Activated T-cell treated with anti-CD3 and anti-CD28 coated beads for 4 hours (primary cell): ENCODE results near the gene MYBBP1A.

ENCODE experiments used
- DNase-seq: peaks from one replicate; pipeline ENCODE4 v3.0.0-alpha.2; 2020

Gene MYBBP1A

DNA sequence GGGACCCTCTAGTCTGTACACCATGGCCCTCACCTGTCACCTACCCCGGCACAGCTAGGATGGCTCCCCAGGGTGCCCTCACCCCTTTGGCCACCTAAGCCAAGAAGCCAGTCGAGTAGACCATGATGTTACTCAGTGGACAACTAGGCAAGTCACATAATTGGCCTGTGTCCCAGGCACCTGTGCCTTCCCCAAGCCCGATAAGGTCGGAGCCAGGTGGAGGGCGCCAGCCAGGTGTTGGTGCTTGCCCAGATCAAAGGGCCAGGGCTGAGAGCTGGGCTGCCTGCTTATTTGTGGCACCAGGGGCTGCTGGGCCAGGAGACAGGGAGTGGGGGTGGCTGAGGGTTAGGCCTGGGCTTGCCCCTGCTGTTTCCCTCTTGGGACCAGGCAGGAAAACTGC lies 39.7 kb downstream of the MYBBP1A start:
- no peak for DNase-seq

DNA sequence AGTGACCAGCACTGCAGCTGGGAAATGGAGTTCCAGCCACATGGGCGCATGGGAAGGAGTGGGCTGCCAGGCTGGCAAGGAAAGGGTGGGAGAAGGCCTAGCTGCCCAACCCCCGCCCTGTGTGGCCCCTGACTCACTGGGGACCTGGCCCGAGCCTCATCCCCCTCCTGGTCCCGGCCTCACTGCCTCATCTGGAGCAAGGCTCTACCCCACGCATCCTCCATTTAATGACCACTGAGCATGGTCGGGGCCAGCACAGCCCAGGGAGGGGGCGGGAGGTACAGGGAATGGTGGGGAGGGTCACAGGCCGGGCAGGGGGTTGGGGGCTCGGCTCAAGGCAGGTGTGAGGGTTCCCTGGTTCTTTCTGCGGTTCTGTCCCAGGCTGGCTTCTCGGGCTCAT lies 40.4 kb downstream of the MYBBP1A start:
- no peak for DNase-seq

DNA sequence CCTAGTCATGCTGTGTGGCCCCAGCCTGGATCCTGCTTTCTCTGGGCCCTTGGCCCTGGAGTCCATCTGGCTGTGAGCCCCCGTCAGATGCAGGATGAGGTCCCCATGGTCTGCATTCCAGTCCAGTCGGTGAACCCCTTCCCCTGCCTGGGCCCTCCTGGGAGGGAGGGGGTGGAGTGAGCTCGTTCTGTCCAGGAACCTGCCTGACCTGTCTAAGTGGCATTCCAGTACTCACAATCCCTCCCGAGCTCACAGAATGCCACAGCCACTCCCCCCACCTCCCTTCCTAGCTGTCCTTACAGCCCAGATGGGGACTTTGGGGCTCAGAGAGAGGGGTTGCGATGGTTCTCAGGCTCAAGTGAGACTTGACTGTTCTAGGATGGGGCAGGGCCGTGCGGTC lies 41.0 kb downstream of the MYBBP1A start:
- DNase-seq = no peak

DNA sequence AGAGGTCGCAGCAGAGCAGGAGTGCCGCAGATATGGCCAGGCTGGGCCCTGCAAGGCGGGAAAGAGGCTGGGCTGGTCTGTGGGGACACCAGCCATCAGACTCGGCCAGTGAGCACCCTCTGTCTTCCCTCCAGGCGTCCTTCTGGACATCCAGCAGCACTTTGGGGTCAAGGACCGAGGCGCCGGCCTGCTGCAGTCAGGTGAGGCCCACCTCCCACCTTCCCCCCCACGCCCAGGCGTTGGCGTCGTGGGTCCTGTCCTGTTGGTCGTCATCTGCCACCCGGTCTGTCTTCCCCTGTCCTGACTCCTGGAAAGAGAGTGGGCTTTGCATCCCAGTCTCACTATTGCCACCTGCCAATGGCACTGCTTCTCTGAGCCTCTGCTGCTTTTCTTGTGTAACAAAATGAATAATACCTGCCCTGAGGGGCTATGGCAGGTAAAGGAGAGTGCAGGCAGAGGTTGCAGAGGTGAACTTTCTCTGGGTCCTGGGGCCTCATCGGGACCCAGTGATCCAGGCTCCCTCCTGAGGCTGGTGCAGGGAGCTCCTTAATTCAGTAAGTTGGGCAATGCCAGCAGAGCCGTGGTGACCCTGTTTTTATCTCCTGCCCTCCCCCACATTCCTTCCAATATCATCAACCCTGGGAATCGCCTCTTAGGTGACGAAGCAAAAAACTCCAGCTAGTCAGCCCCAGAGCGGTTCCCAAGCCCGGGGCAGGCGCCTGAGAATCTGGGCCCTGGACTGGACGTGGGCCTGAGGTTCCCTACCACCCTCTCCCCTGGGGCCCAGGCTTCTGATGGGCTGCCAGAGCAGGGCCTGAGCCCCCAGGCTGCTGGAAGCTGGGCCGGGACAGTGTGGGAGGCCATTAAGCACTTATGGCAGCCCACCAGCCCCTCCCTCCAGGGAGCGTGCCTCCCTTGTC lies 41.8 kb downstream of the MYBBP1A start:
- DNase-seq = no peak

DNA sequence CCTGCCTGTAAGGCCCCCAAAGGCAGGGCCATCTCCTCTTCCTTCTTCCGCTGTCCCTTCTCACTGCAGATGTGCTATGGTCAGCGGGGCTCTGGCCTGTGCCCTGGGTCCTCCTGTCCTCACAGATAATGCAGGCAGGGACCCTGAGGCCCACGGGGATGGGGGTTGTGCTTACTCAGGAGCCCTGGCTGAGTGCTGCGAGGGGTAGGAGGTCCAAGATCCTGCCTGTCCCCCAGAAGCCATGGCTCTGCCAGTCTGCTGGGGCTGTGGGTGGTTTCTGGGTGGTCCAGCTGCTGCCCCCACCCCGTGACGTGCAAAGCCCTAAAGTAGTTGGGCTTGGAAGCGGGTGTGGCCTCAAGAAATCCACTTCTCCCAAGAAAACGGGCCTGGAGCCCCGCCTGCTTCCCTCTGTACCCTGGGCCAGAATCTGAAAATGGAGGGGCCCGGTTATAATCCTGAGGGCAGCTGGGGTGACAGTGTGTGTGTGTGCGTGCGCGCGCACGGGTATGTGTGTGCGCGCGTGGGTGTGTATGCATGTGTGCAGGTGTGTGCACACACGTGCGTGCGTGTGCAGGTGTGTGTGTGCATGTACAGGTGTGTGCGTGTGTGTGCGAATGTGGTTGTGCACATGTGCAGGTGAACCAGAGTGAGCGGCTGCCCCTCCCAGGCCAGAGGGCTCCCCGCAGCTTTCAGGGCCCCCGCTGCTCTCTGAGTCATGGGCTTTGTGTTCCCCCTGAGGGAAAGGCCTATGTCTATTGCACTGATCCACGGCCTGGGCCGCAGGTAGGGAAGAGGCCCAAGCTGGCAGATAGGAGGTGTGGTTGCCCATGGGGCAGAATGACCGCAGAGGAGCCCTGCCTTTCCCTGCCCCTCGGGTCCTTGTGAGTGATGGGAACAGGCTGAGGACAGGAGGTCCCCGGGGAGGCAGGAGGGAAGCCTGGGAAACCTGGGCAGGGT lies 42.8 kb downstream of the MYBBP1A start:
- DNase-seq = no peak

DNA sequence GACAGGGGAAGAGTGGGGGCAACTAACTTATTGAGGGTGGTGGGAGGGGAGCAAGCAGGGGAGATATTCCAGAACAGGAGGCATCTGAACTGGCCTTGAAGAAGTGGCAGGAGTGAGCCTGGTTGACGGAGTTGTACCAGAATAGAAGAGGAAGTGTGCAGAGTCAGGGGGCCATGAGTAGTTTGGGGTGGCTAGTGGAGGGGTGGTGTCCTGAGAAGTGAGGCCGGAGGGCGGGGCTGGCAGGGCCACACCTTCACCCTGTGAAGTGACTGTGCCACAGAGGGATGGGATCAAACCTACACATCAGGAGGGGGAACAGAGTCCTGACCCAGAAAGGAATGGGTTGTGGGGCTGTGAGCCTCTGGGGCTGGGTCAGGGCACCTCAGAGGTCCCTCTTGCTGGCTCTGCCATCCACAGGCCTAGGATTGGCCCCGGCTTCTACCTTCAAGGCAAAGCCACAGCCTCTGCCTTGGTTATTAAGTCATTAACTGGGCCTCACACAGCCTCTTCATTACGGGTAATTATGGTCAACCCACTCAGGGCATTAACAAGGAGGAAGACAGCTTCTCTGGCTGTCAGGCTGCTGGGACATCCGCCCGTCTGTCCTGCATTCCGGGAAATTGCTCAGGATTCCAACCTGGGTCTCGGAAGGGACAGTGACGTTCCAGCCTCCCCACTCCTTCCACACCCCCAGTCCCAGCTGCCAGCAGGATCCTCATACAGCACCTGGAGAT lies 43.8 kb downstream of the MYBBP1A start:
- DNase-seq = no peak

DNA sequence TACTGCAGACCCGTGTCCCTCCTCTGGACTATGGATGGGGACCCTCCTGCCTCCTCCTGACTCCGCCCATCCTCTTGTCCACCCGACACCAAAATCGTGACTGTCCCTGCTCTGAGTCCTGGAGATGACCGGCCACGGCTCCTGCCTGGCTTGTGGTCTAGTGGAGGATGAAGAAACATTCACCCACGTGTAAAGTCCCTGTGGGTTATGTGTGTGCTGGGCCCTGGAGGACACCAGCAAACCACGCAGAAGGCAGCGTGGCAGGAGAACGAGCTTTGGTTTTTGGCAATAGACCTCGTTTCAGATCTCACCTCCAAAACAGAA lies 44.6 kb downstream of the MYBBP1A start:
- DNase-seq = no peak

DNA sequence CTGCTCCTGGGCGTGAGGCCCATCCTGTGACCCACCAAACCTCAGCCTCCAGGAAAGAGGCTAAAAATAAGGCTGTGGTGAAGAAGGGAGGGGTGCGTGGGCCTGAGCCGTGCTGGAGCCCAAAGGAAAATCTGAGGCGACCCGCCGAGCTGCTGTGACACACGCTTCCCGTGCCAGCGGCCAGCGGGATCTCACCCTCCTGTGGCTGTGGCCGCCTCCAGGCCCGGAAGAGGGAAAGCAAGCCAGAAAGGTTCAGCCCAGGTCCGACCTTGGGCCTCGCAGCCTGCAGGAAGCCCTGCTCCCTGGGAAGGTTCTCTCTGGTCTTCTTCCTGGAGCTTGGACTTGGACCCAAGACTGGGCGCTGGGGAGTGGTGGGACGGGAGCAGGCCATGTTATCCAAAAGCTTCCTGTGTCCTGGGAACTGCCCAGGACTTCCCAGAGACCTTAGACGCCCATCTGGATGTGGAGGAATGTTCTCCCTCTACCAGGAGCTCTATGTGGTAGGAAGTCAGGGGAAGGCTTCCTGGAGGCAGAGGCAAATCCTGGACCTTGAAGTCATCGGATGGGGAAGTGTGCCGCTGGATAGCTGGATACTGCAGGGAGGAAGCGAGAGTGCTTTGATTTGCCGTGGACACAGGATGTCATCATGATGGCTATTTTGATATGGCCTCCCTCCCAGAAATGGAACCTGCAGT lies 45.1 kb downstream of the MYBBP1A start:
- DNase-seq = no peak

DNA sequence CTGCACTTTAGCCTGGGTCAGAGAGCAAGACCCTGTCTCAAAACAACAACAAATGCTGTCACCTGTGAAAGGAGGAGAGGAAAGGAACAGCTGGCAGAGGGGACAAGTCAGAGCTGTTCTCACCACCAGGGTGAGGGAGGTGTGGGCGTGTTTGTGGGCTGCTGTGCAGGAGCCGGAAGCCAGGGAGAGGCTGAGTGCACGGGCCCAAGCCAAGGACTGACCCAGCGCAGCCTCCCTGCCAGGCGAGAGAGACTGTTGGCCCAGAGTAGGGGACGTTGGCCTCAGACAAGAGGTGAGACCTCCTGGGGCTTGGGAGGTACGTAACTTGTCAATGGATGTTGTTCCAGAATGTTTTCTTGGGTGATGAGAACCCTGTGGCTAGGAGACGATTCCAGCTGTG lies 45.8 kb downstream of the MYBBP1A start:
- DNase-seq = no peak

DNA sequence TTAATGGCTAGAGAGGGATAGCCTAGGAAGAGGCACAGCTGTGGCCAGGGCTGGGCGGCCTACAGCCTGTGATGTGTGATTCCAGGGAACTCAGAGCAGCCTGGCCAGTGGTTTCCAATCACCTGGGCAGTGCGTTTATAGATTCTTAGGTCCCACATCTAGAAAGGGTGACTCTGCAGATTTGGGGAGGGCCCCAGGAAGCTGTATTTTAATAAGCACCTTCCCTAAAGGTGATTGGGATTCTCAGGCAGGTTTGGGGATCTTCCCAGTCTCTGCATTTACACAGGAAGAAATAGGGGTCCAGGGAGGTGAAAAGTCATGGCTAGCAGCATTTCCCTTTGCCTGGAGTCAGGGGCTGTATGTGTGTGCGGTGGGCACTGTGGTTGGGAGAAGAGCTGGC lies 47.0 kb downstream of the MYBBP1A start:
- DNase-seq = no peak

DNA sequence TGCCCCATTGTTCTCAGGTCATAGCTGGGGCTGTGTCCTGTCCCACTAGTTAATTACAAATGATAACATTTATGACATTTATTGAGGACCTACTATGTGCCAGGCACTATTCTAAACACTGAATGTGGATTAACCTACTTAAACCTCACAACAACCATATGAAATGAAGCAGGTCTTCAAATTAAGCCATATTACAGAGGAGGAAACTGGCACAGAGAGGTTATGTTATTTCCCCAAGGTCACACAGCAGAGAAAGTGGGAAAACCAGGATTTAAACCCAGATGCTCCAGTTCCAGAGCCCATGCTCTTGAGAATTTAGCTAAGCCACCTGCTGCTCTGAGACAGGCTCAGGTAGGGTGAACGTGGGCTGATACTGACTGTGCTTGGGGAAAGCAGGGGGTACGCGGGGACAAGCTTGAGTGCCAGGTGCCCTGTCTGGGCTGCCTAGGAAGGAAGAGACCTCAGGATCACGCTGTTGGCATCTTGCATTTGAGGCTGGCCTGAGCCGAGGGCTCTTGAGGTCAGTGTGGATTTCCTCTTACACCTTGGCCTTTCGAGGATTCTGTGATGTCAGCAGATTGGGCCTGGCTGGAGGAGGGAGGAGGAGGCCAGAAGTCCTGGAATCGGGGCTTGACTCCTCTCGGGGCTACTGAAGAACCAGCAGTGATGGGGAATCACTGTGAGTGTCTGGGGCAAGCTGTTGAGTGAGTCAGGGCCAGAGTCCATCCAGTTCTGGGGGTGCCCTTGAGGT lies 47.6 kb downstream of the MYBBP1A start:
- DNase-seq = no peak

DNA sequence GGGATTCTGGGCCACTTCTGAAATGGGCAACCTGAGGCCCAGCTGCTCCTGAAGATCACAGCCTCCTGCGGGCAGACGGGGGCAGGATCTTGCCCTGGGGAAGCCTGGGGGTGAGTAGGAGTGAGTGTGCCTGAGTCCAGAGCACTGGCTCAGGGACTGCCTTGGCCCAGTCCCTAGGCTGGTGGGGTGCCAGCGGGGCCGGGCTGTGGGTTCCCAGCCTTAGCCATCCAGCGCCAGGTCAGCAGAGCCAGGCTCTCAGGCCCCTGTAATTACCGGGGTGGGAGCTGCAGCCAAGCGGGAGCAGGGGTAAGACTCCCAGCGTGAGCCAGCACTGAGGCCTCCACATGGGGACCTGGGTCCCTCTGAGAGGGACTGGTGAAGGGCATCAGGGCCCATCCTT lies 48.3 kb downstream of the MYBBP1A start:
- no peak for DNase-seq

DNA sequence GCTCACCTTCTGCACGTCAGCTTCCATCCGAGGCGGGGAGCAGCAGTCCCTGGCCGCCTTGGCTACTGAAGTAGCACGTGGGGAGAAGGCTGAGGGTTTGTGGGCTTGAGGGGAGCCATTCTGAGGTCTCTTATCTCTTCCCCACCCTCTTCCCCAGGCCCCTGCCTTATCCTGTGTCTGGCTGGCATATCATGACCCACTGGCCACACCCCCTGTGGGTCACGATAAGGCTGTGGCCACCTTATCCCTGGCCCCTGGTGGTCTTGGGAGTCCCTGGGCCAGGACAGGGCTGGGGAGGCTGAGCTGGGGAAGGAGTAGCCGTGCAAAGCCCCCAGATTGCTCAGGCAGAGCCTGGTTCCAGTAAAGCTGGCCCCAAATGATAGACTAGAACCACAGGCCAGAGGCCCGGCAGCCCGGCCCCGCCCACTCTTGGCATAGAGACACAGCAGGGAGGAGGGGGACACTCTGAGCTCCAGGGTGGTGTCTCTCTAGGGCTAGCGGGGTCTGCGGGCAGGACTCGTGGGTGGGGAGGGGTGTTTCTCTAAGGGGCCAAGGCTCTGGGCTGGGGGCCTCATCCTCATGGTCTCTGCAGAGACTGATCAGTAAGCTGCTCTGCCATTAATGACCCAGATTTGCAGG lies 48.9 kb downstream of the MYBBP1A start:
- DNase-seq = no peak

DNA sequence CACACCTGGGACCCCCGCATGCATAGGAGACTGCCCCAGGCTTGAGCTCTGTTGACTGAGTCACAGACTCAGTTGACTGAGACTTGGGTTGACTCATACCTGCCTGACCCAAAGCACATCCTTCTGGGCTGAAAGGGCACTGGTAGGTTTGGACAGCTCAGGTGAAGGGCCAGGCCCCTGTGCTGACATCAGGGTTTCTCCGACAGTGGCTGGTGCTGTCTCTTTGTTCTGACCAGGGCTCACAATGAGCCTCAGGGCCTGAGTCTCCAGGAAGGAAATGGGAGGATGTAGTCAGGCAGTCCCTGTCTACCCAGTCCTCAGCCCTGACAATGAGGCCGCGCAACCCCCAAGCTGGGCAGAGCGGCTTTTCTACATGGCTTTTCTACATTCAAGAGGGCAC lies 50.0 kb downstream of the MYBBP1A start:
- no peak for DNase-seq

DNA sequence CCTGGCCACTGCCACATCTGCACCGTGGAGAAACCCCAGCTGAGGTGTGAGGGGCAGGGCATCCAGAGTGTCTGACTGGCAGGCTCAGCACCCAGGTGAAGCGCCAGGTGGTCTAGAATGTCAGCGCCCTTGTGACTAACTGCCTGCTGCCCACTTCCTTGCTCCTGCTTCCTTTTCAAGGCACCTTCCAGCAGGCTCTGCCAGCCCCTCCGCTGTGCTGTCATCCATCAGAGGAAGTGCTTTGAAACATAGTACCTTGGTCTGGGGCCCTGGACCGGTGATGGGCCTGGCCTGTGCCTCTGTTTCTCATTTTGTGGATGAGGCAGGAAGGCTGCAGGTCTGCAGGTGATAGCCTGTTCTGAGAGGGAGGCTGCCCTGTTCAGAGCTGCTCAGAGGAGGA lies 51.0 kb downstream of the MYBBP1A start:
- DNase-seq = no peak

DNA sequence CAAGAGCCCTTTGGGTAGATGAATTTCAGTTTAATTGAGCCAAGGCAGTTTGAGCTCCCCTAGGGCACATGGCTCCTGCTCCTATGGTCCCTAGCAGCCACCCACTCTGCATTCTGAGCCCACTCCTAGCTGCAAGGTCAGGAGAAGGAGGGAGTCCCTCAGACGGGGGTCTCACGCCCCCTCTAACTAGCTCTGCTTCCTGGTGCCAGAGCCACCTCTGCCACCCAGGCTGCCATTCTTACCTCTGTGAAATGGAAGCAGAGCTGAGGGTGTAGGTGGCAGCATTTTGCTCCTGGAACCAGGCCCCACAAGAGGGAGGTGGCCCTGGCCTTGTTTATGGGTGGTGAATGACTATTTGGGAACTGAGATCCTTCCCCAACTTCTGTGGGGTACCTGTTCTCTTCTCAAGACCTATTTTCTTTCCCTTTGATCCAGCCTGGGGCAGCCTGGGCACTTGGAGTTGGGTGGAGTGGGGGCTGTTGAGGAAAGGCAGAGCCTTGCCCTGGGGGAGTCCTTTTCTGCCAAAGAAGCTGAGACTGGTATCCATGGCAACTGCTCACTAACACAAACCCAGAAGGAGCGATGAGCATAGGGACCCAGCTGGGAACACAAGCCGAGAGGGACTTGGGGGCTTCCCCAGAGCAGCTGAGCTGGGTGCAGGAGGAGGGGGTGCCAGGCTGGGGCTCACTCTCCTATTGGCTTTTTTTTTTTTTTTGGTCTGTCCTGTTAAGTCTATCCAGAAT lies 51.7 kb downstream of the MYBBP1A start:
- DNase-seq = no peak

DNA sequence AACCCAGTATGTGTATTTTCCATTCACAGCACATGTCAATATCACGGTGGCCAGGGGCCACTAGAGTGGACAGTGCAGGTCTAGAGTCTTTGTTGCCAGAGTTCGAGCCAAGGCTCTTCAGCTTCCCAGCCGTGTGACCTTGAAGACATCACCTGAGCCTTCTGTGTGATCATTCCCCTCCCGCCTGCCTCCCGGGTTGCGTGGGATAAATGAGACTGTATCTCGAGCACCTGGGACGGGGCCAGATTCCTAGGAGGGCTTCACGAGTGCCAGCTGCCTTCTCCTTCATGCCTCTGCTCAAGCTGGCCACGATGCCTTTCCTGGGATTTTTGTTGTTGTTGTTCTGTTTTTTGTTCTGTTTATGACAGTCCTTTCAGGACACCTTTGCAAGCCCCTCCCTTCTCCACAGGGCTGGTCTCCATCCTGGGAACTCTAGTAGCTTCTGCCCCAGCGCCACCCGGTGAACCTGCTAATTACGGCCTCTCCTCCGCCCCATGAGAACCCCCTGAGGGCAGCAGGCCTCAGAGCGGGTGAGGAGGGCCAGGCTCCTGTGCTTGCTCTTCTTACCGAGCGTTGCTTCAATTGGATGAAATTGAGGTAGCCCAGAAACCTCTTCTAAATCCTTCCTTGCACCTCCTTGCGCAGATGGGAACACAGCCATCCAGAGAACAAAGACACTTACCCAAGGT lies 52.6 kb downstream of the MYBBP1A start:
- no peak for DNase-seq

DNA sequence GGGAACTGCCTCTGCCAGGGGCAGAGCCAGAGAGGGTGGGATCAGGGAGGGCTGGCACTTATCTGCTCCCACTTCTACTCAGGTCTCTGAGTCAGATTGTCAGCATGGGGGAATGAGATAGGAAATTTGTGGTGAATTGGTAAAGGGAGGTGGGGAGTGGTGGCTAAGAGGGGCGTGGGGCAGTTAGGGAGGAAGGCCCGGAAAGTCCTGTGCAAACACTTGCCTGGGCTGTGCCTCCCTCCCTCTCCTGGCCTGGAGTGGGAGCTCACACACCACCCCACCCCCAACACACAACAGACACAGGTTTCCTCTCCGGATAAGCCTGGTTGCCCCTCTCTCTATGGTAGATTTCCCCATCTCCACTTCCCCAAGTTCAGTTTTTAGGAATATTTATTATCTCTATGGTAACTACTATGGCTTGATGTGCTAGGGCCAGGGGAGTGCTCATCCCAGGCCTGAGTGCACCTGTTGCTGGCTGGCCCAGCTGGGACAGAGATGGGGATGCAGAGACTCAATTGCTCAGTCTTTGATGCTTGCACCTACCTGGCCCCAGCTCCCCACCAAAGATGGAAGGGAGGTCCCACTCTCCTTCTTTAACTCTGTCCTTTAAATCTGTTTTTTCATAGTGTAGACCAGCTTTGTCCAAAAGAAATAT lies 53.8 kb downstream of the MYBBP1A start:
- DNase-seq = no peak

DNA sequence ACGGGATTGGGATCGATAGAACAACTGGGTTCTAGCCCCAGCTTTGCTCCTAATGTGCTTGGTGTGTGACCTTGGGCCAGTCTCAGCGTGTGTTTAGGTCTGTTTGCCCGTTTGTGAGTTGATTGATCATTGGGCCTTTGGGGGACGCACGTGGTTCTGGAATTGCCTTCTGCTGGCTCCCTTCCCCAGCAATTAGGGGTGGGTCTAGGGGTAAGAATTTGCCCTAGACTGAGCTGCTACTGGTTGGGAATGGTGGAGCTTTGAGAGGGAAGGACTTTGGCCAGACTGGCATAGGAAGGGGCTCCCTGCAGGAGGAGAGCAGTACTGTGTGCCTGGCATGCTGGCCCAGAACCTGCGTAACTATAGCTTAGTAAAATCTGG lies 55.0 kb downstream of the MYBBP1A start:
- no peak for DNase-seq
